Measurements from ENCODE around the gene HKDC1. TPM values are rescaled to one million over a fixed set of nuclear protein-coding genes. Genes with fewer than 3 reads are reported as not detected.
"Not testable (repeated sequence)": the region's sequence is repeated elsewhere in the genome, so short reads cannot be mapped to it uniquely, and the experiment has no call there.

The HKDC1 gene
- total and polyA plus RNA-seq, 10 of the 15 experiments (the other 5 are each of a cell fraction or from before 2014, with no cell fraction given), result 0.04 to 0.34 (median 0.13) TPM; not detected in 5

DNA sequence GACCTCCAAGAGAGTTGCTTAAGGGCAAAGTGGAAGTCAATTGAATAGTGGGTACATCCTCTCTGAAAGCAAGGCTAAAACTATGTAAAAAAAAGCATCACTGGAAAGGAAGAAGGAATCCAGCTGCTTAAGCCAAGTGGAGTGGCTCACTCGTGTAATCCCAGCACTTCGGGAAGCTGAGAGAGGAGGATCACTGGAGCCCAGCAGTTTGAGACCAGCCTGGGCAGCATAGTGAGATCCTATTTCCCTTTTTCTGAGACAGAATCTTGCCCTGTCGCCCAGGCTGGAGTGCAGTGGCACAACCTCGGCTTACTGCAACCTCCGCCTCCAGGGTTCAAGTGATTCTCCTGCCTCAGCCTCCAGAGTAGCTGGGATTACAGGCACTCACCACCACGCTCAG, 64.3 kb downstream of the HKDC1 start:
- H3K9me3 ChIP-seq (replicated peaks; ENCODE audit: control insufficient read depth, insufficient read depth, low read length); H3K4me3 ChIP-seq; H3K27ac ChIP-seq (ENCODE audit: control insufficient read depth, insufficient read depth); POLR2A ChIA-PET; ATAC-seq; H3K27me3 ChIP-seq (replicated peaks in 1 of 2; ENCODE audit: control insufficient read depth in 2 of 2, insufficient read depth in 2 of 2, low read length in 1 of 2); H3K4me1 ChIP-seq (ENCODE audit: control insufficient read depth, insufficient read depth, low read length); in situ Hi-C loops (cut with MboI); H3K4me2 ChIP-seq (ENCODE audit: control insufficient read depth, insufficient read depth); H3K79me2 ChIP-seq (ENCODE audit: control insufficient read depth, insufficient read depth, low read length); DNase-seq (ENCODE audit: low read depth, low spot score); intact Hi-C loops (cut with micrococcal nuclease; ENCODE audit: unreplicated experiment); H3K36me3 ChIP-seq (ENCODE audit: control insufficient read depth in 2 of 2, insufficient read depth in 2 of 2, low read length in 1 of 2); FAIRE-seq; H4K20me1 ChIP-seq (ENCODE audit: control insufficient read depth, insufficient read depth); H3K9ac ChIP-seq (ENCODE audit: control insufficient read depth, insufficient read depth, low read length); BruUV-seq (replicated peaks); H2AFZ ChIP-seq (ENCODE audit: control insufficient read depth, low read depth, low read length); CTCF ChIA-PET: not testable (repeated sequence)
- SMC1A ChIA-PET (ENCODE audit: uncharacterized antibody, unreplicated experiment), result interaction anchor here (0.6 kb wide), 1 partner anchor 177 kb away, joined by 3 read pairs; no protein-coding TSS in a partner anchor
- RAD21 ChIA-PET (ENCODE audit: unreplicated experiment), result interaction anchor here (0.7 kb wide), 1 partner anchor 106 kb away, joined by 3 read pairs; no protein-coding TSS in a partner anchor
- 58% methylated on average over 6 of the region's 6 CpGs for WGBS (ENCODE audit: insufficient coverage, insufficient replicate concordance, low lambda C conversion rate, missing lambda C conversion rate)

DNA sequence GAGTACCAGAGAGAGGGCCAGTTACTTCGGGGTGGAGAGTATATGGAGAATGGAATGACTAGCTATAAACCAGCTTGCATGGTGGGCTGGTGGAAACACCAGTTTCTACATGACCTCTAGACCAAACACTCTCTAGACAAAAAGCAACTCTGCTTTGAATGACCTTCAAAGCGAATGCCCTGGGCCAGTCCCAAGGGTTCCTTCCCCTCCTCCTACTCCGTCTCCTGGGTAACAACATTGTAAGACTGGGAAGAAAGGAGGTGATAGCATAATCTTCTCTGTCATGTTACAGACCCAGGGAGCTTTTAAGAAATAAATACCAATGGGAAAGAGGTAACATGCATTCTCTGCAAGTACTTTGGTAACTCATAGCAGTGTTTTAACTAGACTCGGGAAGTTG, 65.6 kb downstream of the HKDC1 start:
- ATAC-seq, result no peak

More for the DNA sequence above, 65.6 kb downstream of the HKDC1 start:
- WGBS (ENCODE audit: insufficient coverage, insufficient replicate concordance, low lambda C conversion rate, missing lambda C conversion rate), result 82% methylated on average over 4 of the region's 4 CpGs
- Histone ChIP-seq H3K4me1 (ENCODE audit: control insufficient read depth, insufficient read depth, low read length) (no peaks in the 10 kb centered on the region), H3K9ac (ENCODE audit: control insufficient read depth, insufficient read depth, low read length) (no peak overlapping the region), H3K9me3 (replicated peaks; ENCODE audit: control insufficient read depth, insufficient read depth, low read length) (no peaks in the 10 kb centered on the region), H3K4me2 (ENCODE audit: control insufficient read depth, insufficient read depth) (no peak overlapping the region), H2AFZ (ENCODE audit: control insufficient read depth, low read depth, low read length) (no peak overlapping the region), H3K27ac (ENCODE audit: control insufficient read depth, insufficient read depth) (no peak overlapping the region), H3K27me3 (replicated peaks in 1 of 2; ENCODE audit: control insufficient read depth in 2 of 2, insufficient read depth in 2 of 2, low read length in 1 of 2) (no peaks in the 10 kb centered on the region; a peak in 1 of 4 replicates), H3K36me3 (ENCODE audit: control insufficient read depth in 2 of 2, insufficient read depth in 2 of 2, low read length in 1 of 2) (no peaks in the 10 kb centered on the region), H3K79me2 (ENCODE audit: control insufficient read depth, insufficient read depth, low read length) (no peaks in the 10 kb centered on the region), H4K20me1 (ENCODE audit: control insufficient read depth, insufficient read depth) (no peaks in the 10 kb centered on the region), H3K4me3 (no peak overlapping the region)
- BruUV-seq (replicated peaks), result no TSS peak
- no peak for FAIRE-seq
- DNase-seq (ENCODE audit: low read depth, low spot score), result no peak
- ChIA-PET CTCF (interaction anchor here (0.6 kb wide), 1 partner anchor 490 kb away, joined by 3 read pairs; no protein-coding TSS in a partner anchor), RAD21 (ENCODE audit: unreplicated experiment) (no interaction called here), SMC1A (ENCODE audit: uncharacterized antibody, unreplicated experiment) (interaction anchor here (1.0 kb wide), 1 partner anchor 33 kb away, joined by 3 read pairs; no protein-coding TSS in a partner anchor), POLR2A (interaction anchor here (0.9 kb wide), 1 partner anchor 19 kb away, joined by 4 read pairs; no protein-coding TSS in a partner anchor)
- in situ Hi-C loops (cut with MboI) (no loop called here), intact Hi-C loops (cut with micrococcal nuclease; ENCODE audit: unreplicated experiment) (no loop called here)
- no peak for TF ChIP-seq YY1 (IDR thresholded peaks at IDR 0.05; ENCODE audit: low read depth, low read length)
- no peak for TF ChIP-seq BACH1 (IDR thresholded peaks at IDR 0.05; ENCODE audit: borderline replicate concordance)
- no peak for TF ChIP-seq SRF (IDR thresholded peaks at IDR 0.05; ENCODE audit: low read depth in 2 of 2, low read length in 2 of 2)
- no peak for TF ChIP-seq SUZ12 (IDR thresholded peaks at IDR 0.05; ENCODE audit: unreplicated experiment)
- TF ChIP-seq, protein P1, sequence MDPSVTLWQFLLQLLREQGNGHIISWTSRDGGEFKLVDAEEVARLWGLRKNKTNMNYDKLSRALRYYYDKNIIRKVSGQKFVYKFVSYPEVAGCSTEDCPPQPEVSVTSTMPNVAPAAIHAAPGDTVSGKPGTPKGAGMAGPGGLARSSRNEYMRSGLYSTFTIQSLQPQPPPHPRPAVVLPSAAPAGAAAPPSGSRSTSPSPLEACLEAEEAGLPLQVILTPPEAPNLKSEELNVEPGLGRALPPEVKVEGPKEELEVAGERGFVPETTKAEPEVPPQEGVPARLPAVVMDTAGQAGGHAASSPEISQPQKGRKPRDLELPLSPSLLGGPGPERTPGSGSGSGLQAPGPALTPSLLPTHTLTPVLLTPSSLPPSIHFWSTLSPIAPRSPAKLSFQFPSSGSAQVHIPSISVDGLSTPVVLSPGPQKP (IDR thresholded peaks at IDR 0.05; ENCODE audit: low read depth, low read length), result no peak
- TF ChIP-seq, protein P2, sequence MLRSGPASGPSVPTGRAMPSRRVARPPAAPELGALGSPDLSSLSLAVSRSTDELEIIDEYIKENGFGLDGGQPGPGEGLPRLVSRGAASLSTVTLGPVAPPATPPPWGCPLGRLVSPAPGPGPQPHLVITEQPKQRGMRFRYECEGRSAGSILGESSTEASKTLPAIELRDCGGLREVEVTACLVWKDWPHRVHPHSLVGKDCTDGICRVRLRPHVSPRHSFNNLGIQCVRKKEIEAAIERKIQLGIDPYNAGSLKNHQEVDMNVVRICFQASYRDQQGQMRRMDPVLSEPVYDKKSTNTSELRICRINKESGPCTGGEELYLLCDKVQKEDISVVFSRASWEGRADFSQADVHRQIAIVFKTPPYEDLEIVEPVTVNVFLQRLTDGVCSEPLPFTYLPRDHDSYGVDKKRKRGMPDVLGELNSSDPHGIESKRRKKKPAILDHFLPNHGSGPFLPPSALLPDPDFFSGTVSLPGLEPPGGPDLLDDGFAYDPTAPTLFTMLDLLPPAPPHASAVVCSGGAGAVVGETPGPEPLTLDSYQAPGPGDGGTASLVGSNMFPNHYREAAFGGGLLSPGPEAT (IDR thresholded peaks at IDR 0.05; ENCODE audit: low read depth), result no peak
- no peak for TF ChIP-seq KDM1A (IDR thresholded peaks at IDR 0.05; ENCODE audit: borderline replicate concordance)

Data from GM12878 (cell line).